Cardiac muscle cell (in vitro differentiated cells and primary cell): ENCODE data around the gene ATP5PO. TPM values are rescaled to one million over a fixed set of nuclear protein-coding genes. Genes with fewer than 3 reads are reported as not detected.
A peak's percentile ranks its signal among the peaks of the same experiment; 100 is the strongest.

ENCODE experiments used
- DNase-seq, 2 donors: peaks; one replicate each; pipeline versions ENCODE4 v3.0.0 to v3.0.0-alpha.2; 2010 to 2017; ENCODE audit warnings: low read depth in 1 of 2, low spot score in 1 of 2
- H3K27ac ChIP-seq: fragments of 200-600 bp; sonication (generic); 2 replicates; pipeline ENCODE4 v1.5.1; 2016
- H3K27me3 ChIP-seq: fragments of 200-600 bp; sonication (generic); 2 replicates; pipeline ENCODE4 v1.6.0; 2016; ENCODE audit warnings: control low read depth
- H3K36me3 ChIP-seq: fragments of 200-600 bp; sonication (generic); 2 replicates; pipeline ENCODE4 v1.5.1; 2016; ENCODE audit warnings: control low read depth
- H3K4me1 ChIP-seq: fragments of 200-600 bp; sonication (generic); 2 replicates; pipeline ENCODE4 v1.8.1; 2017; ENCODE audit warnings: low read depth, mild to moderate bottlenecking, mixed run types
- H3K4me3 ChIP-seq: fragments of 200-600 bp; sonication (generic); 2 replicates; pipeline ENCODE4 v1.5.1; 2016; ENCODE audit warnings: mild to moderate bottlenecking
- H3K9me3 ChIP-seq: fragments of 200-600 bp; sonication (generic); 2 replicates; pipeline ENCODE4 v1.5.1; 2017; ENCODE audit warnings: low read depth, mild to moderate bottlenecking, control low read depth
- CTCF ChIP-seq: IDR thresholded peaks from 2 replicates; pipeline ENCODE4 v1.5.1; 2012; ENCODE audit warnings: low read depth, mild to moderate bottlenecking, low read length
- polyA plus RNA-seq: library from polyadenylated mRNA; unstranded; fragments of >200 nt; fragmentation: Nextera tagmentation; extraction: Ambion mirVana; gene quantifications from 2 replicates; pipeline ENCODE4 v1.2.1, GENCODE V29; 2016
- total RNA-seq: library from RNA; depleted of rRNA; stranded (reverse); fragments of >200 nt; gene quantifications from 2 replicates; pipeline ENCODE4 v1.2.3, GENCODE V29; 2016

ATP5PO gene
- total and polyA plus RNA-seq, 2 experiments from 2014 or later = 251 to 1,053 TPM

GRCh38 chr21:33896691-33897090 lies 18.9 kb downstream of the ATP5PO start:
- H3K27ac ChIP-seq = no peak overlapping the region
- no peak for DNase-seq
- H3K36me3 ChIP-seq = no peaks in the 10 kb centered on the region
- no peaks in the 10 kb centered on the region for H3K27me3 ChIP-seq
- no peak for TF ChIP-seq CTCF
- peaks cover 8% of the 10 kb centered on the region for H3K4me1 ChIP-seq
- H3K4me3 ChIP-seq = no peak overlapping the region
- H3K9me3 ChIP-seq = no peaks in the 10 kb centered on the region

- no peak overlapping the region for H3K4me3 ChIP-seq
- no peak for DNase-seq
- TF ChIP-seq CTCF = no peak
- no peaks in the 10 kb centered on the region for H3K9me3 ChIP-seq
- H3K27me3 ChIP-seq = no peaks in the 10 kb centered on the region
- H3K36me3 ChIP-seq = no peaks in the 10 kb centered on the region
- H3K4me1 ChIP-seq = peaks cover 8% of the 10 kb centered on the region
- H3K27ac ChIP-seq = no peak overlapping the region
Observed at GRCh38 chr21:33895356-33895755, 20.2 kb downstream of the ATP5PO start.

- Histone ChIP-seq H3K4me1 (peaks cover 8% of the 10 kb centered on the region), H3K27ac (no peak overlapping the region), H3K4me3 (no peak overlapping the region), H3K36me3 (no peaks in the 10 kb centered on the region), H3K9me3 (no peaks in the 10 kb centered on the region), H3K27me3 (no peaks in the 10 kb centered on the region)
- peak; percentile 89 to 94 for DNase-seq
- TF ChIP-seq CTCF = peak; percentile 94
Observed at GRCh38 chr21:33894736-33895288, 20.8 kb downstream of the ATP5PO start.

- Histone ChIP-seq H3K9me3 (no peaks in the 10 kb centered on the region), H3K4me1 (peaks cover 8% of the 10 kb centered on the region), H3K27ac (no peak overlapping the region), H3K36me3 (no peaks in the 10 kb centered on the region), H3K4me3 (no peak overlapping the region), H3K27me3 (no peaks in the 10 kb centered on the region)
- no peak for TF ChIP-seq CTCF
- no peak for DNase-seq
Observed at GRCh38 chr21:33893917-33894316, 21.7 kb downstream of the ATP5PO start.

GRCh38 chr21:33892853-33893252 lies 22.8 kb downstream of the ATP5PO start:
- DNase-seq = peak in 1 of 2 donors; percentile 31
- no peak overlapping the region for H3K27ac ChIP-seq
- TF ChIP-seq CTCF = no peak
- no peaks in the 10 kb centered on the region for H3K9me3 ChIP-seq
- H3K27me3 ChIP-seq = no peaks in the 10 kb centered on the region
- no peaks in the 10 kb centered on the region for H3K36me3 ChIP-seq
- peaks cover 8% of the 10 kb centered on the region for H3K4me1 ChIP-seq
- H3K4me3 ChIP-seq = no peak overlapping the region
